K562 treated with DMSO at 1 percent for 24 hours (cell line): ENCODE data around the gene HOOK2. TPM values are rescaled to one million over a fixed set of nuclear protein-coding genes. Genes with fewer than 3 reads are reported as not detected.

Experiments
- total RNA-seq: library from RNA; unstranded; fragments of 300-600 nt; gene quantifications from 2 replicates; pipeline ENCODE4 v1.2.3, GENCODE V29; 2022; ENCODE audit warnings: low read depth; ENCODE audit not compliant: insufficient read depth

Gene HOOK2
- 23.8 and 27.0 TPM in 2 replicates for total RNA-seq

GRCh38 chr19:12774588-12775555 is at the start of gene HOOK2:
Gene HOOK2 (minus strand): TSS chr19:12775552. CDS start chr19:12775449, 103 bp downstream.

GRCh38 chr19:12806242-12807081 is 31.1 kb upstream of the HOOK2 start, which contains the start of gene RNASEH2A:
Gene RNASEH2A (plus strand): TSS chr19:12806584. CDS start chr19:12806674, 90 bp downstream.

GRCh38 chr19:12801466-12802266 is 26.3 kb upstream of the HOOK2 start, which contains the start of the genes PRDX2 and THSD8:
Gene PRDX2 (minus strand): TSS chr19:12801800. CDS start chr19:12801261, 539 bp downstream.
Gene THSD8 (plus strand): TSS chr19:12802069. CDS start chr19:12802072, 3 bp downstream.

GRCh38 chr19:12791345-12792050 is 16.1 kb upstream of the HOOK2 start, which contains the start of gene JUNB:
Gene JUNB (plus strand): TSS chr19:12791486. CDS start chr19:12791772, 286 bp downstream.

GRCh38 chr19:12751635-12752034 is 23.7 kb downstream of the HOOK2 start, which contains the start of gene BEST2:
Gene BEST2 (plus strand): TSS chr19:12751791. CDS start chr19:12752593, 802 bp downstream.

GRCh38 chr19:12736995-12737834 is 38.1 kb downstream of the HOOK2 start, which contains the start of gene GET3:
Gene GET3 (plus strand): TSS chr19:12737497. CDS start chr19:12737506, 9 bp downstream.

GRCh38 chr19:12723641-12724426 is 51.5 kb downstream of the HOOK2 start, which contains the start of gene TNPO2:
Gene TNPO2 (minus strand): TSS chr19:12723932. CDS start chr19:12720977, 2,955 bp downstream.

Other genes starting within 250 kb of the HOOK2 start
- gene ZNF564, start 224.1 kb downstream of the HOOK2 start, total RNA-seq: 1.6 and 3.8 TPM in 2 replicates
- gene ZNF490, start 164.7 kb downstream of the HOOK2 start, total RNA-seq: 1.3 and 1.6 TPM in 2 replicates
- gene ZNF791, start 164.6 kb downstream of the HOOK2 start, total RNA-seq: 4.3 and 4.7 TPM in 2 replicates
- gene MAN2B1, start 108.8 kb downstream of the HOOK2 start, total RNA-seq: 124 and 142 TPM in 2 replicates
- gene WDR83, start 108.7 kb downstream of the HOOK2 start, total RNA-seq: 17.4 and 22.1 TPM in 2 replicates
- gene DHPS, start 93.7 kb downstream of the HOOK2 start, total RNA-seq: 111 and 114 TPM in 2 replicates
- gene GNG14, start 87.6 kb downstream of the HOOK2 start, total RNA-seq: not detected in 2 replicates
- 15.3 and 19.5 TPM in 2 replicates for gene FBXW9, start 78.9 kb downstream of the HOOK2 start, total RNA-seq
- gene TNPO2, start 51.6 kb downstream of the HOOK2 start, total RNA-seq: 32.6 and 33.0 TPM in 2 replicates
- 485 and 496 TPM in 2 replicates for gene TRIR, start 40.9 kb downstream of the HOOK2 start, total RNA-seq
- gene GET3, start 38.1 kb downstream of the HOOK2 start, total RNA-seq: 92.4 and 109 TPM in 2 replicates
- gene BEST2, start 23.8 kb downstream of the HOOK2 start, total RNA-seq: not detected in 2 replicates
- 130 and 136 TPM in 2 replicates for gene JUNB, start 15.9 kb upstream of the HOOK2 start, total RNA-seq
- gene PRDX2, start 26.2 kb upstream of the HOOK2 start, total RNA-seq: 388 and 416 TPM in 2 replicates
- gene THSD8, start 26.5 kb upstream of the HOOK2 start, total RNA-seq: 0.85 TPM in 1 of 2 replicates, not detected in the other
- gene RNASEH2A, start 31.0 kb upstream of the HOOK2 start, total RNA-seq: 86.0 and 110 TPM in 2 replicates
- 2.0 and 3.5 TPM in 2 replicates for gene RTBDN, start 59.0 kb upstream of the HOOK2 start, total RNA-seq
- gene MAST1, start 63.0 kb upstream of the HOOK2 start, total RNA-seq: 7.8 and 9.5 TPM in 2 replicates
- 157 TPM in 2 replicates for gene DNASE2, start 105.9 kb upstream of the HOOK2 start, total RNA-seq
- 33.8 and 46.8 TPM in 2 replicates for gene KLF1, start 111.6 kb upstream of the HOOK2 start, total RNA-seq
- gene GCDH, start 115.6 kb upstream of the HOOK2 start, total RNA-seq: 17.5 and 23.0 TPM in 2 replicates
- gene SYCE2, start 143.7 kb upstream of the HOOK2 start, total RNA-seq: 2.3 and 5.5 TPM in 2 replicates
- 148 and 157 TPM in 2 replicates for gene FARSA, start 158.2 kb upstream of the HOOK2 start, total RNA-seq
- gene CALR, start 163.1 kb upstream of the HOOK2 start, total RNA-seq: 582 and 601 TPM in 2 replicates
- 158 and 166 TPM in 2 replicates for gene RAD23A, start 170.3 kb upstream of the HOOK2 start, total RNA-seq
- gene GADD45GIP1, start 181.7 kb upstream of the HOOK2 start, total RNA-seq: 44.0 and 48.0 TPM in 2 replicates
- gene DAND5, start 194.0 kb upstream of the HOOK2 start, total RNA-seq: 0.14 TPM in 1 of 2 replicates, not detected in the other
- gene NFIX, start 219.9 kb upstream of the HOOK2 start, total RNA-seq: 10.2 and 12.0 TPM in 2 replicates